NB4 (cell line): ENCODE data around the gene ANKRD33.

Experiments used
- DNase-seq: peaks from one replicate; pipeline ENCODE4 v3.0.0; 2010; ENCODE audit warnings: low read depth
- H3K4me3 ChIP-seq: one replicate; pipeline ENCODE4 v1.5.1; 2011; ENCODE audit warnings: mild to moderate bottlenecking, low read depth, low read length, moderate library complexity
- CTCF ChIP-seq: IDR thresholded peaks from one replicate; pipeline ENCODE4 v1.5.1; 2012; ENCODE audit warnings: low read depth, low read length
- MAX ChIP-seq: IDR thresholded peaks from 2 replicates; pipeline ENCODE4 v1.6.1; 2011; ENCODE audit warnings: low read depth, low read length
- MYC ChIP-seq: IDR thresholded peaks from 2 replicates; pipeline ENCODE4 v1.6.1; 2011; ENCODE audit warnings: low read depth, low read length
- POLR2A ChIP-seq: IDR thresholded peaks from 2 replicates; pipeline ENCODE4 v1.6.1; 2011; ENCODE audit warnings: mild to moderate bottlenecking; ENCODE audit not compliant: insufficient read length; ENCODE audit errors: extremely low read depth

The ANKRD33 gene

GRCh38 chr12:51872689-51872981 lies 15.3 kb upstream of the ANKRD33 start:
- no peak overlapping the region for H3K4me3 ChIP-seq
- DNase-seq = no peak
- TF ChIP-seq MAX (no peak), POLR2A (no peak), MYC (no peak), CTCF (no peak)

- TF ChIP-seq MYC (no peak), CTCF (no peak), MAX (no peak), POLR2A (no peak)
- DNase-seq = no peak
- H3K4me3 ChIP-seq = no peak overlapping the region
Observed at GRCh38 chr12:51873251-51873994, 14.5 kb upstream of the ANKRD33 start.

GRCh38 chr12:51874000-51874399 lies 13.9 kb upstream of the ANKRD33 start:
- TF ChIP-seq CTCF = no peak
- TF ChIP-seq MAX = no peak
- TF ChIP-seq MYC = no peak
- TF ChIP-seq POLR2A = no peak
- no peak overlapping the region for H3K4me3 ChIP-seq
- DNase-seq = no peak

GRCh38 chr12:51874486-51874885 lies 13.4 kb upstream of the ANKRD33 start:
- no peak overlapping the region for H3K4me3 ChIP-seq
- TF ChIP-seq POLR2A = no peak
- TF ChIP-seq CTCF = no peak
- no peak for TF ChIP-seq MAX
- no peak for TF ChIP-seq MYC
- no peak for DNase-seq

GRCh38 chr12:51879102-51879501 lies 8.8 kb upstream of the ANKRD33 start:
- H3K4me3 ChIP-seq = no peak overlapping the region
- no peak for DNase-seq
- TF ChIP-seq MYC (no peak), POLR2A (no peak), CTCF (no peak), MAX (no peak)
